Measurements from ENCODE around the gene MLXIP.

MLXIP gene

GRCh38 chr12:122142857-122143256 is 64.3 kb downstream of the MLXIP start:
- Mint-ChIP-seq H3K36me3 (peaks cover 7 to 27% of the 10 kb centered on the region in 2 donors), H3K4me1 (no peaks in the 10 kb centered on the region), H3K27me3 (no peaks in the 10 kb centered on the region), H3K4me3 (no peak overlapping the region), H3K27ac (no peak overlapping the region), H3K9me3 (no peaks in the 10 kb centered on the region)
- DNase-seq (no peak), ATAC-seq (replicated peaks) (no peak)

DNA sequence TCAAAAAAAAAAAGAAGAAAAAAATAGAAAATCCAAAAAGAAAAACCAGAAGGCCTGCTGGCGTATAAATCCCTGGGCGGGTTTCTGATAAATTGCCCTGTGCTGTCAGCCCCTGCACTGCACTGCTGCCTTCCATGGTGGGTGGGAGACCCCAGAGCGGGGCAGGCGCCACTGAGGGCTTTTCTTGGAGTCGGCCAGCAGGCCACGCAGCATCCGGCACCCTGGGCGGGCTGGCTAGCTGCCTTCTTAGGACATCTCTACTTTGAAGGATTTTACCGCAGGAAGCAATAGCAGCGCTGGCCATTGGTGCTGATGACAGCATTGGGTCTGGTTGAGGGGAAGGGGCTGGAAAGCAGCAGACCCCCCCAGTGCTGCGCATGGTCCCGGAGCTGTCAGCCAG is 66.3 kb downstream of the MLXIP start:
- Mint-ChIP-seq H3K36me3 (peaks cover 0 to 20% of the 10 kb centered on the region in 2 donors), H3K9me3 (no peaks in the 10 kb centered on the region), H3K27ac (no peak overlapping the region), H3K4me3 (no peak overlapping the region), H3K27me3 (no peaks in the 10 kb centered on the region), H3K4me1 (no peaks in the 10 kb centered on the region)
- DNase-seq (no peak), ATAC-seq (replicated peaks) (no peak)

DNA sequence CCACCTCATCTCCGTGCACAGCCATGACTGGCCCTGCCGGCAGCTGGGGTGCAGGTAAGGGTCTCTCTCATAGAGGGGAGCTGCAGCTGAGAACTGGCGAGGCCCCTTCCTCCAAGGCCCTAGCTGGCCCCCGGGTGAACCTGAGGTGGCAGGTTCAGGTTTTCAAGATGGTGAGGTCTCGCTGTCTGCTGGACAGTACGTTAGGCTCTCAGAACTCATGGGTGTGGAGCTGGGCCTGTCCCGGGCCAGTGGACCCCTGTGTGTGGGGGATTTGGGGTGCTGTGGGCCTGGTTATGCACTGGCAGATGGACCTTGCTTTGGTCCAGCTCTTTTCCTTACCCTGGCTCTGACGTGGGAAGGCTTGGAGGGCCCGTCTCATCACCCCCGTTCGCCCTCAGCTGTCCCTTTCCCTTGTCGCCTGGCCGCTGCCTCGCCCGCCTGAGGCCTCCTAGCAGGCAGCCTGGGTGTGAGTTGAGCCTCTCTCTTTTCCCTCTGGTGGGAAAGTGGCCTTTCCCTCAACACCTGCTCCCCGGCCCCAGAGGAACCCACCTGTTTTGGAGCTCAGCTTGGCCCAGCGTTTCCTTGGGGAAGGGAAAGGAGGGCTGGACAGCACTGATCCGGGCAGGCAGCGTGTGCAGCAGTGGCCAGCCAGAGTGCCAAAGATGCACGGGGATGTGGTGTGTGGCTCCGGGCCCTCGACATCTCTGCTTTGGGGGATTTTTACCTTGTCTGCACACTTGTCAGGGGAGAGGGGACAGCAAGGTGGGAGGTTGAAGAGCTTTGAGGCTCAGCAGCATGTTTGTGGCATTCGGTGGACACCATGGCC is 67.2 kb downstream of the MLXIP start:
- no peak overlapping the region for H3K4me3 Mint-ChIP-seq
- H3K9me3 Mint-ChIP-seq, result no peaks in the 10 kb centered on the region
- H3K27ac Mint-ChIP-seq, result peak overlapping the region; percentile 31
- H3K27me3 Mint-ChIP-seq, result no peaks in the 10 kb centered on the region
- no peaks in the 10 kb centered on the region for H3K4me1 Mint-ChIP-seq
- DNase-seq, result no peak
- peaks cover 0 to 16% of the 10 kb centered on the region in 2 donors for H3K36me3 Mint-ChIP-seq
- no peak for ATAC-seq (replicated peaks)

- no peak overlapping the region for H3K27ac Mint-ChIP-seq
Measured at GRCh38 chr12:122147514-122148290, 69.1 kb downstream of the MLXIP start.

DNA sequence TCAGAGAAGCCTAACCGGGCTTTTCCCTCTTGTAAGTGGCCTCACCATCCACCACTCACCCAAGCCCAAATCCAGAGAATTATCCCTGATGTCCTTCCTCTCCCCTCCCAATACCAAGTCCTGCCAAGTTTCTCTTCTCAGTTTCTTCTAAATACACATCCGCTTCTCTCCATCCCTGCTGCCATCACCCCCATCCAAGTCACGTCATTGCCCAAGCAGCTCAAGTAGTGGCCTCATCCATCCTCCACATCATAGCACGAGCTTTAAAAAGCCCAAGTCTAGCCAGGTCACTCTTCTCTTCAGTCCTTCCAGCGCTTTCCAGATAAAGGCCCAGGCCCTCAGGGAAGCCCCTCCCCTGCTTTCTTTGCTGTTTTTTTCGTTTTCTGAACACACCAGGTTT is 70.1 kb downstream of the MLXIP start:
- Mint-ChIP-seq H3K4me3 (no peak overlapping the region), H3K9me3 (no peaks in the 10 kb centered on the region), H3K36me3 (peaks cover 0 to 5% of the 10 kb centered on the region in 2 donors), H3K27ac (no peak overlapping the region), H3K4me1 (no peaks in the 10 kb centered on the region), H3K27me3 (no peaks in the 10 kb centered on the region)
- no peak for DNase-seq
- no peak for ATAC-seq (replicated peaks)

More at GRCh38 chr12:122147514-122148290, 69.1 kb downstream of the MLXIP start:
- H3K36me3 Mint-ChIP-seq, result peaks cover 0 to 6% of the 10 kb centered on the region in 2 donors
- no peaks in the 10 kb centered on the region for H3K9me3 Mint-ChIP-seq
- no peaks in the 10 kb centered on the region for H3K4me1 Mint-ChIP-seq
- H3K4me3 Mint-ChIP-seq, result no peak overlapping the region
- ATAC-seq (replicated peaks) (no peak), DNase-seq (no peak)
- no peaks in the 10 kb centered on the region for H3K27me3 Mint-ChIP-seq

DNA sequence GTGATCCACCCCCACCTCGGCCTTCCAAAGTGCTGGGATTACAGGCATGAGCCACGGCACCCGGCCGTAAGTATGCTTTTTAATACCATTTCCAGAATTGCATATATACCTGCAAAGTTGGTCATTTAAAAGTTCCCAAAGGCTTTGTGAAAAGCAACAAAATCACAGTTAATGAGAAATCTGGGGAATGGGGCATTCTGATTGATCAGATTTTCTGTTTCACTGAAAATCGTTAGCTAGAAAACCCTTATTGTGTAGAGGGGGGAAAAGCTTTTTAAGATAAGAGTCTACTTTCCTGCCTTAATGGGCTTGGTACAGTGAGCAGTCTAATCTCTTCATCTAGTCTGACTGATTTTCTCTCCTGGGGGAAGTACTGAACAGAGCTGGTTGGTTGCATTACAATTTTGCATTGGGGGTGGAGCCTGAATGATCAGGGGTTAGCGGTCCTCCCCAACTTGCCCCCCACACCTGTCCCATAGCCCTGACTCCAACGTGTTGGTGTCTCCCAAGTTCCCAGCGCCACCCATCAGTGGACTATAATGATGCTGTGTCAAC is 71.6 kb downstream of the MLXIP start:
- no peak overlapping the region for H3K4me3 Mint-ChIP-seq
- H3K27me3 Mint-ChIP-seq, result no peaks in the 10 kb centered on the region
- no peaks in the 10 kb centered on the region for H3K36me3 Mint-ChIP-seq
- no peak overlapping the region for H3K27ac Mint-ChIP-seq
- ATAC-seq (replicated peaks), result no peak
- DNase-seq, result no peak
- no peaks in the 10 kb centered on the region for H3K9me3 Mint-ChIP-seq
- H3K4me1 Mint-ChIP-seq, result no peaks in the 10 kb centered on the region

GRCh38 chr12:122152754-122153153 is 74.2 kb downstream of the MLXIP start:
- Mint-ChIP-seq H3K9me3 (no peaks in the 10 kb centered on the region), H3K27ac (no peak overlapping the region), H3K27me3 (no peaks in the 10 kb centered on the region), H3K4me1 (no peaks in the 10 kb centered on the region), H3K4me3 (no peak overlapping the region), H3K36me3 (no peaks in the 10 kb centered on the region)
- DNase-seq (no peak), ATAC-seq (replicated peaks) (no peak)

- DNase-seq (no peak), ATAC-seq (replicated peaks) (no peak)
- no peaks in the 10 kb centered on the region for H3K9me3 Mint-ChIP-seq
- H3K27me3 Mint-ChIP-seq, result no peaks in the 10 kb centered on the region
- no peaks in the 10 kb centered on the region for H3K36me3 Mint-ChIP-seq
- H3K27ac Mint-ChIP-seq, result no peak overlapping the region
- H3K4me3 Mint-ChIP-seq, result no peak overlapping the region
- H3K4me1 Mint-ChIP-seq, result no peaks in the 10 kb centered on the region
Measured at GRCh38 chr12:122155705-122156104, 77.1 kb downstream of the MLXIP start.

- DNase-seq (no peak), ATAC-seq (replicated peaks) (no peak)
- H3K4me1 Mint-ChIP-seq, result no peaks in the 10 kb centered on the region
- H3K4me3 Mint-ChIP-seq, result no peak overlapping the region
- H3K27ac Mint-ChIP-seq, result no peak overlapping the region
- no peaks in the 10 kb centered on the region for H3K27me3 Mint-ChIP-seq
- H3K9me3 Mint-ChIP-seq, result no peaks in the 10 kb centered on the region
- no peaks in the 10 kb centered on the region for H3K36me3 Mint-ChIP-seq
Measured at GRCh38 chr12:122158700-122159285, 80.2 kb downstream of the MLXIP start.

- Mint-ChIP-seq H3K4me3 (no peak overlapping the region), H3K27me3 (no peaks in the 10 kb centered on the region), H3K27ac (no peak overlapping the region), H3K36me3 (no peaks in the 10 kb centered on the region), H3K4me1 (no peaks in the 10 kb centered on the region), H3K9me3 (no peaks in the 10 kb centered on the region)
- no peak for ATAC-seq (replicated peaks)
- no peak for DNase-seq
Measured at GRCh38 chr12:122159882-122160281, 81.3 kb downstream of the MLXIP start.

DNA sequence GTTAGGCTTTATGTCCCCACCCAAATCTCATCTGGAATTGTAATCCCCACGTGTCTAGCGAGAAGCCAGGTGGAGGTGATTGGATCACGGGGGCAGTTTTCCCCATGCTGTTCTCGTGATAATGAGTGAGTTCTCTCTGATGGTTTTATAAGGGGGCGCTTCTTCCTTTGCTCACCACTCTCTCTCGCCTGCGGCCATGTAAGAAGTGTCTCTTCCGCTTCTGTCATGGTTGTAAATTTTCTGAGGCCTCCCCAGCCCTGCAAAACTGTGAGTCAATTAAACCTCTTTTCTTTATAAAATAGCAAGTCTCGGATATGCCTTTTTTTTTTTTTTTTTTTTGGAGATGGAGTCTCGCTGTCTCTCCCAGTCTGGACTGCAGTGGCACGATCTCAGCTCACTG is 82.2 kb downstream of the MLXIP start:
- no peak overlapping the region for H3K27ac Mint-ChIP-seq
- H3K9me3 Mint-ChIP-seq, result no peaks in the 10 kb centered on the region
- no peak overlapping the region for H3K4me3 Mint-ChIP-seq
- no peaks in the 10 kb centered on the region for H3K27me3 Mint-ChIP-seq
- DNase-seq (no peak), ATAC-seq (replicated peaks) (no peak)
- H3K36me3 Mint-ChIP-seq, result no peaks in the 10 kb centered on the region
- H3K4me1 Mint-ChIP-seq, result no peaks in the 10 kb centered on the region

- Mint-ChIP-seq H3K36me3 (no peaks in the 10 kb centered on the region), H3K27me3 (no peaks in the 10 kb centered on the region), H3K4me1 (no peaks in the 10 kb centered on the region), H3K4me3 (no peak overlapping the region), H3K9me3 (no peaks in the 10 kb centered on the region), H3K27ac (no peak overlapping the region)
- ATAC-seq (replicated peaks), result no peak
- no peak for DNase-seq
Measured at GRCh38 chr12:122161682-122162081, 83.1 kb downstream of the MLXIP start.

- no peaks in the 10 kb centered on the region for H3K9me3 Mint-ChIP-seq
- no peaks in the 10 kb centered on the region for H3K4me1 Mint-ChIP-seq
- no peaks in the 10 kb centered on the region for H3K36me3 Mint-ChIP-seq
- no peak for ATAC-seq (replicated peaks)
- DNase-seq, result no peak
- H3K27ac Mint-ChIP-seq, result no peak overlapping the region
- H3K4me3 Mint-ChIP-seq, result no peak overlapping the region
- no peaks in the 10 kb centered on the region for H3K27me3 Mint-ChIP-seq
Measured at GRCh38 chr12:122162976-122163375, 84.4 kb downstream of the MLXIP start.

DNA sequence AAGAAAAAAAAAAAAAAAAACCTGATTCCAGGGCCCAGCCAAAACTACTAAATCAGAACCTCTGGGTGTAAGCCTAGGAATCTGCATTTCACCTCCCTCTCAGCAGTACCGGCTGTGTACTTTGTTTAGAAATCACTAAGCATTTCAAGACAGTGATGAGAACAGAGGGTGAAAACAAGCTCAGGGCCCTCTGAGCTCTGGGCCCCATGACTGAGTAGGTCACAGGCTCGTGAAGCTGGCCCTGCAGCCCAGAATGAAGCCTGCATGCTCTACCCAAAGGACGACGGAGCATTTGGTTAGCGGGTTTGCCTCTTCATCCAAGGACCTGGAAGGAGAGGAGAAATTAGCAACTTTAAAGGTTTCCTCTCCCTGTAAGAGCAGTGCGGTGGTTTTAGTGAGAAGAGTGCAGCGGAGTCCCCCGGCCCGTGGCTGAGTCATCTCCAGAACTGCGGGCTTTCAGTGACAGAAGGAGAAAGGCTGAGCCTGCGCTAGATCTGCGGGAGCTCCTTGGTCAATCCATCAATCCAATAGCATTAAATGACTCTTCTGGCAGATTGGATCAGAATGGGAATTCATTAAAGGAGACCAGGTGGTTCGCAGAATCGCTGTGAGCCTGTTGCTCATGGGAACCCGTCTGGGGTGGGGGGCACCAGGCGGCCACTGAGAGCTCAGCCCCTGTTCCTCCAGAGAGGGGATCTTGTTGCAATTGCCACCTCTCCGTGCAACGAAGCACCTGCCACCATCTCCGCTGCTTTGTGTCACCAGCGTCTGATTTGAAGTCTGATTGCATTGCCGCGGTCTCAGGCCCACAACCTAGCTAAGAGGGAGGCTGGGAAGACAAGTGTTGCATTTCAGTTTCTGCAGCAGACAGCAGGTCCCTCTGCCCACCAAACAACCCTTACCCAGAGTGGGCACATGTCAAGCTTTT is 88.1 kb downstream of the MLXIP start:
- DNase-seq, result no peak
- Mint-ChIP-seq H3K36me3 (no peaks in the 10 kb centered on the region), H3K27me3 (no peaks in the 10 kb centered on the region), H3K4me3 (no peak overlapping the region), H3K4me1 (no peaks in the 10 kb centered on the region), H3K9me3 (no peaks in the 10 kb centered on the region), H3K27ac (no peak overlapping the region)
- peak; percentile 55 to 90 for ATAC-seq (replicated peaks)
